Activated CD8-positive, alpha-beta memory T cell treated with anti-CD3 and anti-CD28 coated beads for 24 hours (primary cell): ENCODE data around the gene AGBL4.

Experiments
- DNase-seq: peaks from one replicate; pipeline ENCODE4 v3.0.0-alpha.2; 2020

The AGBL4 gene

DNA sequence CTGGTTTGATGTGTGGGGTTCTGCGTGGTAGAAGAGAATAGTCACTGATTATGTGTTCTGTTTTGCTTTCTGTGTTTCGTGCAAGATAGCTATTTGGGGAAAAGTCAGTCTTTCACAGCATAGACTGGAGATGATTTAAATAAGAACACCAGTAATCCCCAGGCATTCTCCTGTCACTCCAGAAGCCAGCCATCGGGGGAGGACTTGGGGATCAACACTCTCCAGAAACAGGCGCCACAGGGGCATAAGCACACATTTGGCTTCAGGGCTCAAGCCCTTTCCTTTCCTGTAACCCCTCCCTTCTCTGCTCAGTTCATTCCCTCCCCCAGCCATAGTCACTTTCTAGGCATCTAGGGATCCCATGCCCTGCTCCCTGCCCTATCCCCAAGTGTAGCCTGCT lies 1149.8 kb downstream of the AGBL4 start:
- DNase-seq = no peak

DNA sequence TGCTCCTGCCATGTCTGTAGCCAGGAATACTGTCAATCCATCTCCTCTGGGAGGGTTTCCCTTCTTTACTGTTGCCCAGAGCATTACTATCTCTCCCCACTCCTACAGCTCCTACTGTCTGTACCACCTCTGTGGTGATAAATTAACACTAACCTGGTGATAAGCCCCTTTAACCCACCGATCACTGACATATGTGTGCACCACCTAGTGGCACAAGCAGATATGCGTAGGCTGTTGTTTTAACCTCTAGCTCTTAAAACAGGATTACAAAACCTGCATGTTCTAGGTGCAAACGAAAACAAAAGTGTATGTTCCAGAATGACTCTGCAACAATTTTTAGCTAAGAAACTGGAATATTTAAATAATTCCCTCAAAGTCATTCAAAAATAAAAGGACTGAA lies 1153.2 kb downstream of the AGBL4 start:
- DNase-seq = no peak

DNA sequence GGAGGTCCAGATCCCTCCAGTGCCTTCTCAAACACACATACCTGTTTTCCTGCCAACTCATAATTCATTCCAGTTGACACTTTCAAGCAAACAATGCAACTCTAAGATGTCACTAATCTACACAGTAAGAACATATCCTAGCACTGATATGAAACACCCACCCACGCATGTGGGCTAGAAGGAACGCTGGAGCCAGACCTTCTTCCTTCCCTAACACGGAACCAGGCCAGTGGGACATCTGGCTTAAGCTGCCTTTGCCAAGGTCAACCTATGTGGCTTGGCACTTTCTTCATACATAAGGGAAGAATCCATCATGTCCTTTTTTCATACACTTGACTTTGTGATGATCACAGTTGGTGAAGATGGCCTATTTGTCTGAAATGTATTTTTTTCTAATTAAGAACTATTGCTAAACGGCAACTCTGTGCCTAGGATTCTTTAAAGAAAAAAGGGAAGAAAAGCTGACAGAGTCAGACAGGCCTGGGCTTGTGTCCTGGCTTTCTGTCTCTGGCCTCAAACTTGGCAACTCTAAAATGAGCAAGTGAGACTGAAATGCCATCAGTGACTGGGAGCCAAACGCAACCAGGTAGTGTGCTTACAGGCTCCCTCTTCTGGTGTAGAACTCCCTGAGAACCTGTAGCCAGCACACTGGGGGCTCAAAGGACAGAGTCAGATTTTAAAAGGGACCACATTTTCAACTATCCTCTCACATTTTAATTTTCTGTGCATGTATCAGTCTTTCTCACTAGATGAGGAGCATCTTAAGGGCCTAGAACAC lies 1154.4 kb downstream of the AGBL4 start:
- DNase-seq = no peak

DNA sequence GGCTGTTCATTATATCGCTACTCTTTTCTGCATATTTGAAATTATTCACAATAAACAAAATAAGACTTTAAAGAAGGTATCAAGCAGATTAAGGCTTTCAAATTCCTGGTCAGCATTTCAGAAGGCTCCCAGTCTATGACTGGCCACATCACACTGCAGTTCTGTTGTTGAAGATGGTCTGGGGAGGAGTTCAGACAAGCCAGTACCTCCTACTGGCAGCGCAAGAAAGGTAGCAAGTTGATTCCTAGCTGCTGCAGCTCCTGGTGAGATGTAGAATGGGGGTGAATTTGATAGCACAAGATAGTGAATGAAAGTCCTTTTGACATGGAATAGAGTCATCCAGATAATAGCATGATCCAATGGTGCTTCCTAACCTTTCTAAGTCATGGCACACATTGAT lies 1158.8 kb downstream of the AGBL4 start:
- DNase-seq = no peak

DNA sequence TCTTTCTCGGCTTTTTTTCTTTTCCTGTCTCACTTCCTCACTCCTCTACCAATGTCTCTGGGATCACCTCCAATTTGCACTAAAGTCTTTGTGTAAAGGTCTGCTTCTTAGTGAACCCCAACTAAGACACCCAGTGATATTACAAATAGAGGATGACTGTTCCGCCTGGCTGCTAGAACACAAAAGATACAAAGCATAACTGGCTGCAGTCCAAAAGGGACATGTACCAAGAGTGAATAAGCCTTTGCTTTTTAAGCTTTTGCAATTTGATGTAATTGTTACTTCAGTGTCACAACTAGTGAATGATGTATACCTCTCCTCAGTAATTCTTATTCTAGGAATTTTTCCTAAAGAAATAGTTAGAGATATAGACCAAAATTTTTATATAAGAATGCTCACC lies 1164.3 kb downstream of the AGBL4 start:
- DNase-seq = no peak

DNA sequence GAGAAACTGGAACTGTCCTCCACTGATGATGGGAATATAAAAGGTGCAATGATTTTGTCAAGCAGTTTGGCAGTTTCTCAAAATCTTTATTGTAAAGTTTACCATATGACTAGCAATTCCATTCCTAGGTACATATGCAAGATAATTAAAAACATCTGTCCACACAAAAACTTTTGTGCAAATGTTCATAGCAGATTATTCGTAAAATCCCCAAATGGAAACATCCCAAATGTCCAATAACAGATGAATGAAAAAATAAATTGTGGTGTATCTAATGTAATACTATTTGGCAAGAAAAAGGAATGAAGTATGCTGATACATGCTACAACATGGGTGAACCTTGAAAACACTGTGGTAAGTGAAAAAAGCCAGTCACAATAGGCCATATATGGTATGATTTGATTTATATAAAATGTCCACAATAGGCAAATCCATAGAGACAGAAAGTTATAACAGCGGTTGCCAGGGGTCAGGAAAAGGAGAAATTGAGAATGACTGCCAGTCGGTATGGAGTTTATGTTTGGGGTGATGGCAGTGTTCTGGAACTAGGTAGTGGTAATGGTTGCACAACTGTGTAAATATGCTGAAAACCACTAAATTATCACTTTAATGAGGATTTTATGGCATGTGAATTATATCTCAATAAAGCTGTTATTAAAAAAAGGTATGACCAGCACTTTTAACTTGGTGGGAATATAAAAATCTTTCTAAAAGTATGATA lies 1165.4 kb downstream of the AGBL4 start:
- no peak for DNase-seq

DNA sequence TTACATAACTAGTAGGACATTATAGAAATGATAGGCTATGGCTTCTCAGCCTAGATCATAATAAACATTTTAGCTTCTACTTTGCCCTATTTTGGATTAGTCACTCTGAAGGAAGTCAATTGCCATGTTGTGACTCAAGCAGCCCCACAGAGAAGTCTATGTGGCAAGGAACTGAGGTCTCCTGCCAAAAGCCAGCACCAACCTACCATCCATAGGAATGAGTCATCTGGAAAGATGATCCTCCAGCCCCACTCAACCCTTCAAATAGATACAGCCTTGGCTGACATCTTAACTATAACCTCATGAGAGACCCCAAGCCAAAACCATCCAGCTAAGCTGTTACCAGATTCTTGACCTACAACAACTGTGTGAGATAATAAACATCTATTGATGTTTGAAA lies 1170.7 kb downstream of the AGBL4 start:
- no peak for DNase-seq

DNA sequence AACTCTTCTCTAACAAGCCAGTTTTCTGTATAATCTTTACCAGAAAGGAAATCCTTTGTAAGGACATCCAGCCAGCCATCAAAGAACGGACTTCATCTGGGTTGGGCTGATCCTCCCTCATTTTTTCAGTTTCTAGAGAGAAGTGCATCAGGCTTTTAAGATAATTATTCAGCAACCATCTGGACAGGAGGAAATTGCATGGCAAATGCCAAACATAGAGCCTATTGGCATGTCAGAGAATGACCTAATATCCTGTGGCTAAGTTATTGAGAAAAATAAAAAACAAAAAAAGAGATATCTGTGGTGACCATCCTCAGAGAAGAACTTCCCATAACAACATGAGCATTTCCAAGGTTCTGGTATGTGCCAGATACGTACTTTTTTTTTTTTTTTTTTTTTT lies 1172.1 kb downstream of the AGBL4 start:
- no peak for DNase-seq

DNA sequence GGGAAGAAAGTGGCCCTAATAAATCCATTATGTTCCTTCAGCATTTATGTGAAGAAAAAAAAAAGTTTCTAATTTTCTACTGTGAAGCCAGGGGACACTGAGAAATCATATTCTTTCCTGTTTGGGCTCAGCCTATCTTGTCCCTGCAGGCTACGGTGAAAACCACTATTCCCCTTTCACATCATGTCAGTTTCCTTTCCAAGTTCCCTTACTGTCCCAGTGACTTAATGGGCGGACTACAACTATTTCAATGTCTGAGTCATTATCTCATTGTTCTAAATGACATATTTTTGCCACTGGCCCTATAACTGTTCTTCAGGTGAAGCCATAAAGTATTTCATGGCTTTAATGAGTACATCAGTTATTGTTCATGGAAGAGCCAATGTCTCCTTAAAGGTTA lies 1175.7 kb downstream of the AGBL4 start:
- no peak for DNase-seq

DNA sequence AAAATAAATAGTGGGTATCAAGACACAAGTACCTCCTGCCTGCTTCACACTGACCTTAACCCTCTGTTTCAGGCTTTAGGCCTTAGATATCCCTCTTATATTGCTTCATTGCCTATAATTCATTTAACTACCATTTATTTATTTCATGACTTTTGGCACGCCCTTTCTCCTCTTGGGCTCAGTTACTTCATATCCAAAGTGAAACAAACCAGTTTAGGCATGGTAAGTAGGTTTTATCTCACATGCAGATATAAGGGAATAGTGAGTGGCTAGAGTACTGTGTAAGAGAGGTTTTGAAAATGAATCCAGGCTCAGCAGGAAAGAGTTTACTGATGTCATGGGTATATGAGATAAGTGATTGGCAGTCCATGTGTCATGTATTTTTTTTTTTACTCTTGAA lies 1177.3 kb downstream of the AGBL4 start:
- no peak for DNase-seq

DNA sequence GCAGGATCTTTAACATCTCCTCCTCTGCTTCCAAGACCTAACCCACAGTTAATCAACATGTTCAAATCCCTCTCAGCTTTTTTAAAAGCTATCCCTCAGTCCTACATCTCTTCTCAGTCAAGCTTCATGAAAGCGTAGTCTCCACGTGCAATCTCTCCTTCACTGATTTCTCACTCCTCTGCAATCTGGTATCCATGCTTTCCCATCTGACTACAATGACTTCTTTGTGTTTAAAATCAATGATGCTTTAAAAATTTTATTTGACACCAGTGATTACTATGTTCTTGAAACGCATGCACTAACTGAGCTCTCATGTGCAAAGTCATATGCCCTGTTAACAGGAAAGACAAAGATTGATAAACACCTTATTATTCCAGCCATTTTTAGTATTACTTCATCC lies 1179.6 kb downstream of the AGBL4 start:
- no peak for DNase-seq

DNA sequence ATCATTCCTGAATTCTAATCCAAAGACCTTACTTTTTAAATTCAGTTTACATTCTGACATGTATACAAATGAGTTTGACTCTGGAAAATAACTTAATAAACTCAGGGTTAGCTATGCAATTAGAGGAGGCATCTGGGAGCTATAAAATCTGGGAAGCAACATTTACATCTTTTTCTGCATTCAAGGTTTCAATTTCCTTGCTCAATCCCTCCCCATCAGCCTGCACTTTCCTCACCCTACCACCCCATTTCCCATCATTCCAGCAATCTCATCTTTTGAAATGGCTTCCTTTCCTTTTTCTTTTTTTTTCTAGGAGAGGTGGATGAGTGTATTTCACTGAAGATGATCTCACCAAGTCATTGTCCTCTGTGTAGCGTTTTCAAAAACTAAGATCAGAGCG lies 1181.8 kb downstream of the AGBL4 start:
- DNase-seq = no peak

DNA sequence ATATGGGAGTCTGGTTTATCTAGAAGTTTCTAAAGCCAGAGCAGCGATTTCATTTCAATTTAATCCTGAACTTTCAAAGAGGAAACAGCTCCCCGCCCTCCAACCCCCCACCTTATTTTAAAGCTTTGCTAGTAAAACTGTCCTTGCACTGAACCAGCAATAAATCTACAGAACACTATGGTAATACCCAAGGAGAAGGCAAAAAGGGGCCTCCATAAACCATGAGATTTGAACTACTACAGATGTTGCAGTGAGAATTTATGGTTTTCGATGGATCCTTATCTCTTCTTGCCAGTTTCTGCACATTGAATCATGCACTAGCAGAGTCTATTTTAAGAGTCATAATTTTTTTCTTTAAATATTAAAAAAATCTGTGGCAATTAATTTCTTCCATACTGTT lies 1182.3 kb downstream of the AGBL4 start:
- DNase-seq = no peak

DNA sequence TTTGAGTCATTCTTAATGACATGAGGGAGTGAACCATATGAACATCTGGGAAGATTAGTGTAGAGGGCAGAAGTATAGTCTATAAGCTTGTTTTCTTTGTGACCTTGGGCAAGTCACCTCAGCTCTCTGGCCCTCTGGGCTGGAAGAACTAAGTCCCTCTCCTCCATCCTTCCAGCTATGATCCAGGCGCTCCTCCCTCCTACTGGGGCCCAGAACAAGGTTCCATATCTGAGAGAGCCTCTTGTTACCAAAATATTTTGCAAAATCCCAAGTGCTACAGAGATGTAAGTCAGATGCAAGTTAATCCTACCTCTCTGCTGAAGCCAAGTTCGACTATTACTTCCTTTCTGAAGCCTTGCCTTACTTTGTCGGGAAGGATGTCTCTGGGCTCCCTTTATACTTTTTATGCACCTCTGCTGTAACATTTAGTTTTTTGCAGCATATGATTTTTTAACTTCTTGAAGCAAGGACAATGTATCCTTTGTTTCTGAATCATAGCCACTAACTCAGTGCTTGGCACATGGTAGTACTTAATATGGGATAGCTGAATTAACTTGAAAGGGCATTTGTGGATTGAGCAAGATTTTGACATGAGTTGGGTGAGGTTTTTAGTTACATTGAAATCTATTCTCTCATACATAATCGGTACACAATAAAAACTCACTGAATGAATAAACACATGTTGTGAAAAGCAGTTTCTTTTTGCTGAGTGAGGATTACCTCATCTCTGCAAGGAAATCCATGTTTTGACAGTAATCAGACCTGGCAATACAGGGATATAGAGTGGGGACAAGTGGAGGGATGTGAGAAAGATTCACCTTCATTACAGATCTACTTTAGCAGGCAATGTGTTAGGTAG lies 1192.4 kb downstream of the AGBL4 start:
- no peak for DNase-seq

DNA sequence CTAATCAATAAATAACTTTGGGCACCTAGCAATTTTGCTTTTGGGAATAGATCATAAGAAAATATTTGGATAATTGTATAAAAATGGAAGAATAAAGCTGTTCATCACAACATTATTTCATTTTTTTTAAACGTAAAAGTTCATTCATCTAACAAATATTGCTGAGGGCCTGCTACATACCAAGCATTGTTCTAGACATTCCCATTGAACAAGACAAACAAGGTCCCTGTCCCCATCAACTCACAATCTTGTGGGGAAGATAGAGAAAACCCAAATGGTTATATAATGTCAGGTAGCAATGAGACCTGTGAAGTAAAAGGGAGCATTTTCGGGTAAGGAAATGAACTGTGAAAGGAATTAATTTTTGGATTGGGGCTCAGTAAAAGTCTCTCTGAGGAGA lies 1193.0 kb downstream of the AGBL4 start:
- no peak for DNase-seq

DNA sequence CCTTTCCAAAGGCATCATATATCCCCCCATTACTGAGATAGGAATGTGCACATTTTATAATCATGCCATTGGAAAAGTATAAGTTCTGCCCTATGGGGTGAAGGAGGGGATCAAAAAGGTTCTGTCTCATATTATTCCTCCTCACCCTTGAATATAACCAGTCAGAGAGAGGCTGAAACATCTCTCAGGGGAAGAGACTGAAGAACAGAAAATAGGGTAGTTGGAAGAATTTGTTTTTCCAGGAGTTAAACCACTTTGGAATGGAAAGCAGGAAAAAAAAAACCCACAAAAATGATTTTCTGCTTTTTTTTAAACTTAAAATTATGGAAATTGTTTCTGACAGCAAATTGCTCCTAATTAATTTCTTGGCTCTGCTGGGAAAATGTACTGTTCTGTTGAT lies 1194.3 kb downstream of the AGBL4 start:
- DNase-seq = no peak

DNA sequence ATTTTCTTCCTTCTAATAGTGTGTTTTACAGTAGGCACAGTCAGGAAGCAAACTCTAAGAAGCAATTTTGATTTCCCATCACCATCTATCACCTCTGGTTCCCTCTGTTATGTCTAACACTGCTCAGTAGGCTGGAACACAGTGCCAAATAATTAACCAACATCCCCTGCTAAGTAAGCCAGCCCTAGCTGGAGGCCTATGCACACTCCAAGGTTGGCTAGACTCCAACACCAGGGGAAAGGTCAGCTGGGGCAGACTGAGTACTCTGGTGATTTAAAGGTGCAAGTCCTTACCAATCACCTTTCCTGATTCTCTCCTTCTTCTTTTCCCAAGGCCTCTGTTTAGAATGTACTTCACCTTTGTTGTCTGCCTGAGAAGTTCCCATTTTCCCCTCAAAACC lies 1200.6 kb downstream of the AGBL4 start:
- no peak for DNase-seq

DNA sequence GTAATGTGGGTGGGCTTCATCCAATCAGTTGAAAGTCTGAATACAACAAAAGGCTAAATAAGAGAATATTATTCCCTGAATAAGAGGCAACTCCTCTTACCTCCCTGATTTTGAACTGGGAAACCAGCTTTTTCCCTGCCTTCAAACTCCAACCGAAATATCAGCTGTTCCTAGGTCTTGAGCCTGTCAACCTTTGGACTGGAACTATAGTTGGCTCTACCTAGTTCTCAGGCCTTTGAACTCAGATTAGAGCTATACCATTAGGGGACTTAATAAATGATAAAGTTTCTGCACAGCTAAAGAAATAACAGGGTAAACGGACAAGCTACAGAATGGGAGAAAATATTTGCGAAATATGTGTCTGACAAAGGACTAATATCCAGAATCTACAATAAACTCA lies 1203.3 kb downstream of the AGBL4 start:
- DNase-seq = no peak

DNA sequence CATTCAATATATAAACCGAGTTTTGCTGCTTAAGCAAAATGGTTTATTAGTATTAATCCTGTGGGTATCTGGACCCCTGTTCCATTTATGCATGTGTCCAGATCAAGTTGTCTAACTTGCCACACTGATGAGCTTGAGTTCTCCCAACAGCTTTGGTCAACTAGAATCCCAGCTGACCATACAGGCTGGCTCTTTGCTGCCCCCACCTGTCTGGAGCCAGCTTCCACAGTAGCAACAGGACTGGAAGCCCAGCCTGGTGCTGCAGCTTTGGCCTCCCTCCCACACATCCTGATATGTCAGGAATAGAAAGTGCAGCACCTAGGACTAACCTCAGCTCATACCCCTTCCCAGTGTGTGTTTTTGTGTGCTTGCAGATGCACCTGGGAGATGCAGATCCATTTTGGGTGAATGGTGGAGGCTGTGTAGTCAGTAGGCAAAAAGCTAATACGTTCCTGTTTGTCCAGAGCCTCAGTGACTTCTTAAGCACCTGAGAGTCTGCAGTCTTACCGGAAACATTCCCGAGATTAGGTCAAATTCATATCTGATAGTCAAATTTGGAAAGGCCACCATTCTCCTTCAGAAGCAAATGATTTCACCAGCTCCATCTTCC lies 1206.1 kb downstream of the AGBL4 start:
- DNase-seq = no peak

DNA sequence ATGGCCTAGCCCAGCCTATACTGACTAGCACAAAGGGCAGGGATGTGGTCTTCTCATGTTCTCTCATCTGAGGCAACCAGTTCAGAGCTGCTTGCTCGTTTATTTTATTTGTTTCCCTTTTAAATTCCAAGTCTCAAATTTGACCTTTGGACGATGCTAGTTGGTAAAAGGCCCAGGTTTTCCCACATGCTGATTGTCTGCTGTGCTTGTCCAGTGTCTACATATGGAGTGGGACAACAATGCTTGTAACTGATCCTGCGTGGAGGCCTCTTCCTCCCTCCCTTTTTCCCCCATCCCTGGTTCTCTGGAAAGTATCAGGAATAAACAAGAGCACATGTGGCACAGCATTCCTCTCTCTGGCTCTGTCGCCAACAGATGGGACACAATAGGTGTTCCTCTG lies 1213.0 kb downstream of the AGBL4 start:
- DNase-seq = no peak

DNA sequence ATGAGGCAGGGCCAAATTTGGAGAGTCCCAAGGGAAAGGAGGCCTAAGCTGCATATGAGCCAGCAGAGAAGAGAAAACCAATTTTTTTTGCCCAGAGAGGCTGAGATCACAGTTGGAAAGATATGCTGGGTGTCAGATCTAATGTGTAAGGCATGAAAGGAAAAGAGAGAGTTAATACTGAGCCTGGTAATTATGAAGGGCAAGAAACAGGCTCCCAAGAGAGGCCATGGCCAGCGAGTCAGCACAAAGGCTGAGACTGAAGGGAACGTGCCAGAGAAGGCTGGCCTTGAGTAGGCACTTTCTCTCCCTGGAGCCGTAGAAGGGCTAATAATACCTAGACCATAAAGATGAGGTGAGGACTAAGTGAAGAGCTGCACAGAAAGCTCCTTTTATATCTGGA lies 1215.3 kb downstream of the AGBL4 start:
- no peak for DNase-seq

DNA sequence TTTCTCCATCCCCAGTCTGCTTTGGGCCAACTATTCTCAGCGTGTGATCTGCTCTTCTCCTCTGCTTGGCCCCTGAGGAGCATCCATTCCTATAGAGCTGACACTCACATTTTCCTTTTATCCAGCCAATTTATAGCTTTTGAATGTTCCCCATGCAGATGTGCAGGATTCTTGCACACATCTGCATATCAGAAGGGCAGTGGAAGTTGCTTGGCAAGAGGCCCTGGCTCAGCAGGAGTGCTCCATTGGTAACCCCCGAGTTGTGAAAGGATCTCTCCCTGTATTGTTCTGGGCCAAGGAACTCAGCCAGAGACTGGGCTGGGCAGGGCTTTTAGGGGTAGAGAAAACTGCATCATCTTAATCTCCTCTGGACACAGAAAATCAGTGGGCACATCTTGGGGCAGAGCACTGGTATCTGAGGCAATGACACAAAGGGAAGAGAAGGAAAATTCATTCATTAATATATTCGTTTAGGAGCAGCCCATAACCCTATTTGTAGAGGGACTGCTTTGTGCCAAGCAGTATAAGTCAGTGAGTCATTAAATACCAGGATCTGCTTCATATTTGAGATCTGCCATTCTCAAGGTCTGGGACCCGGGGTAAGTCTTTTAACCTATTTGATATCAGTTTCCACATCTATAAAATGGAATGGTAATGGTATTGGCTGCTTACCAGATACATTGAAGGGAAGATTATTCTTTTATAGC lies 1216.0 kb downstream of the AGBL4 start:
- no peak for DNase-seq

DNA sequence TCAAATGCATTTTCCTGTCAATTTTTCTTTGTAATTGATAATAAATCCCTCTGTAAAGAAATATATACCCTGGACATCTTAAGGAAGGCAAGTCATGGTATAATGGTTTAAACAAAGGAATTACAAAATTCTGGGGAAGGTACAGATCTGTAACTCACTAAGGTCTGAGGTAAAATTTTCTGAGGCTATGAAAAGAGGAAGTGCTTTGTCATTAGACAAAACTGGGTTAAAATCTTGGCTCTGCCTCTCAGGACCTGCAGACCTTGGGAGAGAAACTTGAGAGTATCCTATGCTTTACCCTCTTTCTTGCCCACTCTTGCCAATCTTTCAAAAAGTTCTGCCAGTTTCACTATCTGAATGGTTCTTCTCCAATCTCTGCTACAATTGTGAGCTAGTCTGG lies 1220.3 kb downstream of the AGBL4 start:
- no peak for DNase-seq
